GM23338 (cell line): Measurements from ENCODE around the gene HOXA11. TPM values are rescaled to one million over a fixed set of nuclear protein-coding genes. Genes with fewer than 3 reads are reported as not detected.

Experiments used
- ATAC-seq: fragments of 200-7000 bp; cut with Tn5 transposase; 3 replicates; pipeline ENCODE4 v1.9.1; 2020
- DNase-seq: peaks from one replicate; pipeline ENCODE4 v3.0.0-alpha.2; 2015; ENCODE audit warnings: low spot score
- H2AFZ ChIP-seq: fragments of 200-600 bp; sonication (generic); 2 replicates; pipeline ENCODE4 v1.8.0; 2016; ENCODE audit warnings: antibody characterized with exemption, mild to moderate bottlenecking, moderate library complexity
- H3F3A ChIP-seq: fragments of 200-600 bp; sonication (generic); replicated peaks from 2 replicates; pipeline ENCODE4 v1.8.0; 2017; ENCODE audit warnings: antibody characterized with exemption, mixed run types, low read depth
- H3K27ac ChIP-seq: fragments of 200-600 bp; sonication (generic); 2 replicates; pipeline ENCODE4 v1.6.1; 2016; ENCODE audit warnings: low read depth
- H3K27me3 ChIP-seq: fragments of 200-600 bp; sonication (generic); 2 replicates; pipeline ENCODE4 v1.8.0; 2016; ENCODE audit warnings: mild to moderate bottlenecking, mixed run types, moderate library complexity; ENCODE audit not compliant: insufficient read depth
- H3K36me3 ChIP-seq: fragments of 200-600 bp; sonication (generic); 2 replicates; pipeline ENCODE4 v1.8.0; 2016; ENCODE audit warnings: mild to moderate bottlenecking; ENCODE audit not compliant: insufficient read depth
- H3K4me1 ChIP-seq: fragments of 200-600 bp; sonication (generic); 2 replicates; pipeline ENCODE4 v1.8.0; 2016; ENCODE audit warnings: mild to moderate bottlenecking, moderate library complexity; ENCODE audit not compliant: insufficient read depth
- H3K4me2 ChIP-seq: fragments of 200-600 bp; sonication (generic); 2 replicates; pipeline ENCODE4 v1.7.1; 2017; ENCODE audit warnings: mixed run types
- H3K4me3 ChIP-seq: fragments of 200-600 bp; sonication (generic); 2 replicates; pipeline ENCODE4 v1.6.1; 2016; ENCODE audit warnings: mixed run types
- H3K79me2 ChIP-seq: fragments of 200-600 bp; sonication (generic); replicated peaks from 2 replicates; pipeline ENCODE4 v1.8.0; 2017; ENCODE audit warnings: mild to moderate bottlenecking; ENCODE audit not compliant: insufficient read depth
- H3K9me2 ChIP-seq: fragments of 200-600 bp; sonication (generic); 2 replicates; pipeline ENCODE4 v1.8.0; 2017; ENCODE audit not compliant: insufficient read depth
- H4K20me1 ChIP-seq: fragments of 200-600 bp; sonication (generic); replicated peaks from 2 replicates; pipeline ENCODE4 v1.8.0; 2017; ENCODE audit warnings: mild to moderate bottlenecking; ENCODE audit not compliant: insufficient read depth
- H3K27ac Mint-ChIP-seq: 2 replicates; pipeline ENCODE4 v1.8.0; 2020; ENCODE audit warnings: inconsistent platforms, mild to moderate bottlenecking, moderate library complexity, mixed read lengths
- H3K27me3 Mint-ChIP-seq: 3 replicates; pipeline ENCODE4 v1.8.0; 2022; ENCODE audit warnings: low read depth, mild to moderate bottlenecking, moderate library complexity, mixed read lengths, inconsistent platforms; ENCODE audit not compliant: insufficient read depth, poor library complexity
- H3K36me3 Mint-ChIP-seq: 3 replicates; pipeline ENCODE4 v1.8.0; 2021; ENCODE audit warnings: low read depth, mild to moderate bottlenecking, inconsistent platforms, moderate library complexity, mixed read lengths
- H3K4me1 Mint-ChIP-seq: 3 replicates; pipeline ENCODE4 v1.8.0; 2020; ENCODE audit warnings: mild to moderate bottlenecking, inconsistent platforms, mixed read lengths
- H3K4me3 Mint-ChIP-seq: 3 replicates; pipeline ENCODE4 v1.8.0; 2021; ENCODE audit warnings: moderate library complexity, mild to moderate bottlenecking, inconsistent platforms, mixed read lengths
- H3K9me3 Mint-ChIP-seq: 3 replicates; pipeline ENCODE4 v1.8.0; 2020; ENCODE audit warnings: moderate library complexity, mild to moderate bottlenecking, inconsistent platforms, mixed read lengths
- CREB1 ChIP-seq: fragments of 250-450 bp; sonication (Bioruptor Pico); IDR thresholded peaks from 2 replicates; pipeline ENCODE4 v1.5.0; 2020; ENCODE audit warnings: low read depth, mild to moderate bottlenecking, moderate library complexity
- CTCF ChIP-seq, 2 experiments: fragments of 200-600 bp in 1 of 2; sonication (generic) in 1 of 2; conservative IDR thresholded peaks; 2 replicates each; pipeline versions ENCODE4 v1.5.1 to v1.6.1; 2016 to 2017; ENCODE audit warnings: antibody characterized with exemption in 2 of 2, low read depth in 2 of 2, mild to moderate bottlenecking in 2 of 2, moderate library complexity in 1 of 2
- ETS1 ChIP-seq: IDR thresholded peaks from 2 replicates; pipeline ENCODE4 v1.6.1; 2016; ENCODE audit warnings: antibody characterized with exemption
- EZH2 ChIP-seq: fragments of 200-600 bp; sonication (generic); IDR thresholded peaks from one replicate; pipeline ENCODE4 v1.8.0; 2017; ENCODE audit warnings: antibody characterized with exemption, mild to moderate bottlenecking, low read depth; ENCODE audit not compliant: unreplicated experiment
- EZH2phosphoT487 ChIP-seq: fragments of 200-600 bp; sonication (generic); IDR thresholded peaks from one replicate; pipeline ENCODE4 v1.8.1; 2018; ENCODE audit warnings: antibody characterized with exemption; ENCODE audit not compliant: unreplicated experiment
- JUNB ChIP-seq: IDR thresholded peaks from one replicate; pipeline ENCODE4 v1.6.1; 2016; ENCODE audit warnings: antibody characterized with exemption; ENCODE audit not compliant: unreplicated experiment
- NANOG ChIP-seq: IDR thresholded peaks from 2 replicates; pipeline ENCODE4 v1.6.1; 2016; ENCODE audit warnings: antibody characterized with exemption, borderline replicate concordance
- POLR2AphosphoS5 ChIP-seq: IDR thresholded peaks from 2 replicates; pipeline ENCODE4 v1.6.1; 2016; ENCODE audit warnings: antibody characterized with exemption, low read depth
- REST ChIP-seq: IDR thresholded peaks from one replicate; pipeline ENCODE4 v1.6.1; 2018; ENCODE audit warnings: antibody characterized with exemption; ENCODE audit not compliant: unreplicated experiment
- STAT1 ChIP-seq: IDR thresholded peaks from one replicate; pipeline ENCODE4 v1.6.1; 2016; ENCODE audit warnings: antibody characterized with exemption; ENCODE audit not compliant: unreplicated experiment
- ZNF114 ChIP-seq: fragments of 250-450 bp; sonication (Bioruptor Pico); IDR thresholded peaks from 2 replicates; pipeline ENCODE4 v1.5.0; 2020; ENCODE audit warnings: mild to moderate bottlenecking, moderate library complexity
- ZNF331 ChIP-seq: fragments of 250-450 bp; sonication (Bioruptor Pico); IDR thresholded peaks from 2 replicates; pipeline ENCODE4 v1.5.0; 2020; ENCODE audit warnings: low read depth, mild to moderate bottlenecking, moderate library complexity
- ZNF462 ChIP-seq: fragments of 250-450 bp; sonication (Bioruptor Pico); IDR thresholded peaks from 2 replicates; pipeline ENCODE4 v1.5.0; 2020; ENCODE audit warnings: mild to moderate bottlenecking, moderate library complexity
- polyA plus RNA-seq: library from polyadenylated mRNA; unstranded; fragments of >200 nt; fragmentation: Nextera tagmentation; extraction: Ambion mirVana; gene quantifications from 2 replicates; pipeline ENCODE4 v1.2.1, GENCODE V29; 2016
- total RNA-seq: library from RNA; depleted of rRNA; stranded (reverse); fragments of >200 nt; shearing (Covaris generic); gene quantifications from 2 replicates; pipeline ENCODE4 v1.2.3, GENCODE V29; 2014

Gene HOXA11
- total and polyA plus RNA-seq, 2 experiments from 2014 or later, result not detected

- H3K4me1 ChIP-seq, result peaks cover 46% of the 10 kb centered on the region
- H3K4me3 ChIP-seq, result peak overlapping the region; percentile 40
- no peak for TF ChIP-seq CREB1 (CRISPR knock-in tag)
- TF ChIP-seq NANOG, result no peak
- TF ChIP-seq EZH2phosphoT487, result peak; percentile 97
- TF ChIP-seq ETS1, result no peak
- no peak for TF ChIP-seq JUNB
- peak; percentile 88 for TF ChIP-seq EZH2
- no peak for TF ChIP-seq POLR2AphosphoS5
- TF ChIP-seq STAT1, result no peak
- TF ChIP-seq ZNF114 (CRISPR knock-in tag), result no peak
- TF ChIP-seq REST, result no peak
- no peak for TF ChIP-seq ZNF331 (CRISPR knock-in tag)
- no peak for TF ChIP-seq ZNF462
- no peak for TF ChIP-seq CTCF (conservative IDR thresholded peaks at IDR 0.05; ENCODE audit: low read depth in 2 of 2)
- H2AFZ ChIP-seq, result no peak overlapping the region
- H4K20me1 ChIP-seq, result peaks cover 35% of the 10 kb centered on the region
- H3K9me2 ChIP-seq, result no peaks in the 10 kb centered on the region
- H3F3A ChIP-seq, result peaks cover 42% of the 10 kb centered on the region
- no peaks in the 10 kb centered on the region for H3K36me3 Mint-ChIP-seq
- H3K79me2 ChIP-seq, result no peaks in the 10 kb centered on the region
- peaks cover 100% of the 10 kb centered on the region for H3K27me3 ChIP-seq
- H3K9me3 Mint-ChIP-seq, result no peaks in the 10 kb centered on the region; the same call in 2 of the 3 replicates
- peak; percentile 21 for ATAC-seq
- H3K4me2 ChIP-seq, result peak overlapping the region; percentile 48; the same call in 1 of the 2 replicates
- H3K27ac Mint-ChIP-seq, result no peak overlapping the region
- no peak overlapping the region for H3K27ac ChIP-seq
- peak overlapping the region; percentile 52; the same call in 2 of the 3 replicates for H3K4me3 Mint-ChIP-seq
- H3K36me3 ChIP-seq, result no peaks in the 10 kb centered on the region
- H3K27me3 Mint-ChIP-seq, result peaks cover 95% of the 10 kb centered on the region
- H3K4me1 Mint-ChIP-seq, result peaks cover 24% of the 10 kb centered on the region
- peak; percentile 74 for DNase-seq
These were observed 7.0 kb upstream of the HOXA11 start for GRCh38 chr7:27191833-27192545.
